Measurements from ENCODE around the gene RAPGEF3.

RAPGEF3 gene

GRCh38 chr12:47751561-47751960 lies 7.1 kb downstream of the RAPGEF3 start:
- DNase-seq, result no peak
- Histone ChIP-seq H3K79me1 (ENCODE audit: low read length) (peaks cover 6% of the 10 kb centered on the region), H3K4ac (ENCODE audit: low read depth, low read length) (no peak overlapping the region), H2AK5ac (ENCODE audit: low read length) (no peak overlapping the region), H4K12ac (ENCODE audit: low read depth, low read length) (no peak overlapping the region), H3K4me3 (ENCODE audit: low read depth, low read length) (no peak overlapping the region), H3K4me1 (ENCODE audit: control insufficient read depth in 1 of 2, insufficient read depth in 2 of 2, low read length in 2 of 2) (peaks cover 26 to 32% of the 10 kb centered on the region in 2 experiments), H3K9ac (ENCODE audit: low read length) (no peak overlapping the region), H2BK5ac (ENCODE audit: low read depth, low read length, poor library complexity) (no peak overlapping the region), H3K23ac (ENCODE audit: low read length) (no peak overlapping the region), H3K27ac (ENCODE audit: low read depth, low read length) (no peak overlapping the region), H3K79me2 (ENCODE audit: control insufficient read depth, insufficient read depth, low read length, poor library complexity) (no peaks in the 10 kb centered on the region), H3K36me3 (ENCODE audit: control insufficient read depth in 1 of 2, insufficient read depth in 2 of 2, low read length in 2 of 2) (no peaks in the 10 kb centered on the region), H4K8ac (ENCODE audit: low read depth, low read length) (no peak overlapping the region), H3K4me2 (ENCODE audit: low read length) (no peak overlapping the region), H3K14ac (ENCODE audit: low read length) (no peak overlapping the region), H2BK12ac (ENCODE audit: low read length) (no peak overlapping the region), H3K27me3 (ENCODE audit: insufficient read depth, low read length) (no peaks in the 10 kb centered on the region), H2AFZ (ENCODE audit: insufficient read depth, low read length, poor library complexity) (no peak overlapping the region), H4K91ac (ENCODE audit: low read depth, low read length) (no peak overlapping the region), H3K18ac (ENCODE audit: low read length) (no peak overlapping the region), H2BK120ac (ENCODE audit: insufficient read depth, low read length, poor library complexity) (no peak overlapping the region), H3K9me3 (ENCODE audit: insufficient read depth, low read depth, low read length) (peaks cover 1% of the 10 kb centered on the region)
- WGBS (ENCODE audit: extremely low coverage, insufficient coverage, insufficient read length), result no CpG with 5 or more reads among the region's 9 CpGs

DNA sequence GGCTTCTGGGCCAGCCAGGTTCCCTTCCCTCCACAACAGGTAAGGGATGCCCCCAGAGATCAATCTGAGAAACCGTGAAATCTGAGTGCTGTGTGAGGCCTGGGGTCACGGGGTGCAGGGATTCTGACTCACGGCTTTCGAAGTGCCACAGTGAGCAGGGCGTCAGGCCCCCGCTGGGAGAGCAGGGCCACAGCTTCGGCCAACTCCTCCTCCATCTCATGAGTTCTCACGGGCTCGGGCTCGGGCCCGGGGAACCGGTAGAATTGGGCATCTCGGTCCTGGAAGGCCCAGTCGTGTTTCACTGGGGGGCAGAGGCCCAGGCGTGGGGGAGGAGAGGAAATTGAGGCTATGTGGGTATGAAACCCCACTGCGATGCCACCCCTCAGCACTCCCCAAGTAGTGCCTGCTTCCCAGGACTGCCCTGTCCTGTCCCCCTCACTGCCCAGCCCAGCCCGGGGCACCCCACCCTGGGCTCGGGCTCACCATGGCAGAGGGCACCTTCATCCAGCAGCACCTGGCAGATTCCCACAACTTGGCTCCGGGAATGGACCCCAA lies 7.7 kb downstream of the RAPGEF3 start:
- no peak overlapping the region for H4K91ac ChIP-seq (ENCODE audit: low read depth, low read length)
- DNase-seq, result no peak
- H2BK12ac ChIP-seq (ENCODE audit: low read length), result no peak overlapping the region
- peaks cover 21 to 27% of the 10 kb centered on the region in 2 experiments for H3K4me1 ChIP-seq (ENCODE audit: control insufficient read depth in 1 of 2, insufficient read depth in 2 of 2, low read length in 2 of 2)
- no CpG with 5 or more reads among the region's 19 CpGs for WGBS (ENCODE audit: extremely low coverage, insufficient coverage, insufficient read length)
- no peak overlapping the region for H4K8ac ChIP-seq (ENCODE audit: low read depth, low read length)
- no peak overlapping the region for H2BK5ac ChIP-seq (ENCODE audit: low read depth, low read length, poor library complexity)
- H3K27me3 ChIP-seq (ENCODE audit: insufficient read depth, low read length), result no peaks in the 10 kb centered on the region
- no peak overlapping the region for H3K14ac ChIP-seq (ENCODE audit: low read length)
- no peak overlapping the region for H2BK120ac ChIP-seq (ENCODE audit: insufficient read depth, low read length, poor library complexity)
- H3K4me3 ChIP-seq (ENCODE audit: low read depth, low read length), result no peak overlapping the region
- peaks cover 1% of the 10 kb centered on the region for H3K9me3 ChIP-seq (ENCODE audit: insufficient read depth, low read depth, low read length)
- no peak overlapping the region for H3K27ac ChIP-seq (ENCODE audit: low read depth, low read length)
- H3K36me3 ChIP-seq (ENCODE audit: control insufficient read depth in 1 of 2, insufficient read depth in 2 of 2, low read length in 2 of 2), result no peaks in the 10 kb centered on the region
- no peaks in the 10 kb centered on the region for H3K79me2 ChIP-seq (ENCODE audit: control insufficient read depth, insufficient read depth, low read length, poor library complexity)
- no peak overlapping the region for H3K9ac ChIP-seq (ENCODE audit: low read length)
- H2AFZ ChIP-seq (ENCODE audit: insufficient read depth, low read length, poor library complexity), result no peak overlapping the region
- H3K23ac ChIP-seq (ENCODE audit: low read length), result no peak overlapping the region
- peaks cover 6% of the 10 kb centered on the region for H3K79me1 ChIP-seq (ENCODE audit: low read length)
- H3K18ac ChIP-seq (ENCODE audit: low read length), result no peak overlapping the region
- no peak overlapping the region for H3K4ac ChIP-seq (ENCODE audit: low read depth, low read length)
- no peak overlapping the region for H4K12ac ChIP-seq (ENCODE audit: low read depth, low read length)
- no peak overlapping the region for H3K4me2 ChIP-seq (ENCODE audit: low read length)
- H2AK5ac ChIP-seq (ENCODE audit: low read length), result no peak overlapping the region

DNA sequence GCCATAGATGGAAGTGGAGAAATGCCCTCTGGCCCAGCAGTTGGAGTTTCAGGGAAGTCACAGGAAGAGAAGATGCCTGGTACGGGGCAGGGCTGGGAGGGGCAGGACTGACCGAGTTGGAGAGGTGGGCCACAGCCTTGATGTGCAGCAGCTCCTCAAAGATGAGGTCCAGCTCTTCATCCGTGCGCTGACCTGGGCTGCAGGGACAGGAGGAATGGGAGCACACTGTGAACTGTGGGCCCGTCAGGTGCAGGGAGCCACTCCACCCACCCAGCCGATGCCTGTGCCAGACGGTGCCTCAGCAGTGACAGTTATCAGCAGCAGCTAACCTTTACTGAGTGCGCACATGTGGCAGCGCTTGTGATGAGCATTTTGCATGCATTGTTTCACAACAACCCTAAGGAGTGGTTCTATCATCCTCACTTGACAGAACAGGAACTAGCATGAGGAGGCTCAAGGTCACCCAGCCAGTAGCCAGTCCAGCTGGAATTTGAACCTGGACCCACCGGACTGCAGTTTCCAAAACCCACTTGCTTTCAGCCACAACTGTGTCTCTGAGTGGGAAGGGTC lies 8.4 kb downstream of the RAPGEF3 start:
- Histone ChIP-seq H3K18ac (ENCODE audit: low read length) (no peak overlapping the region), H3K4me3 (ENCODE audit: low read depth, low read length) (no peak overlapping the region), H4K91ac (ENCODE audit: low read depth, low read length) (no peak overlapping the region), H3K27ac (ENCODE audit: low read depth, low read length) (no peak overlapping the region), H3K4ac (ENCODE audit: low read depth, low read length) (no peak overlapping the region), H3K9ac (ENCODE audit: low read length) (no peak overlapping the region), H3K79me2 (ENCODE audit: control insufficient read depth, insufficient read depth, low read length, poor library complexity) (no peaks in the 10 kb centered on the region), H2BK120ac (ENCODE audit: insufficient read depth, low read length, poor library complexity) (no peak overlapping the region), H3K79me1 (ENCODE audit: low read length) (peaks cover 6% of the 10 kb centered on the region), H2AK5ac (ENCODE audit: low read length) (no peak overlapping the region), H3K36me3 (ENCODE audit: control insufficient read depth in 1 of 2, insufficient read depth in 2 of 2, low read length in 2 of 2) (no peaks in the 10 kb centered on the region), H3K14ac (ENCODE audit: low read length) (no peak overlapping the region), H3K4me2 (ENCODE audit: low read length) (no peak overlapping the region), H3K27me3 (ENCODE audit: insufficient read depth, low read length) (no peaks in the 10 kb centered on the region), H3K9me3 (ENCODE audit: insufficient read depth, low read depth, low read length) (peaks cover 1% of the 10 kb centered on the region), H4K12ac (ENCODE audit: low read depth, low read length) (no peak overlapping the region), H3K23ac (ENCODE audit: low read length) (no peak overlapping the region), H3K4me1 (ENCODE audit: control insufficient read depth in 1 of 2, insufficient read depth in 2 of 2, low read length in 2 of 2) (peaks cover 16 to 20% of the 10 kb centered on the region in 2 experiments), H2BK12ac (ENCODE audit: low read length) (no peak overlapping the region), H2BK5ac (ENCODE audit: low read depth, low read length, poor library complexity) (no peak overlapping the region), H4K8ac (ENCODE audit: low read depth, low read length) (no peak overlapping the region), H2AFZ (ENCODE audit: insufficient read depth, low read length, poor library complexity) (no peak overlapping the region)
- DNase-seq, result no peak
- WGBS (ENCODE audit: extremely low coverage, insufficient coverage, insufficient read length), result no CpG with 5 or more reads among the region's 10 CpGs

DNA sequence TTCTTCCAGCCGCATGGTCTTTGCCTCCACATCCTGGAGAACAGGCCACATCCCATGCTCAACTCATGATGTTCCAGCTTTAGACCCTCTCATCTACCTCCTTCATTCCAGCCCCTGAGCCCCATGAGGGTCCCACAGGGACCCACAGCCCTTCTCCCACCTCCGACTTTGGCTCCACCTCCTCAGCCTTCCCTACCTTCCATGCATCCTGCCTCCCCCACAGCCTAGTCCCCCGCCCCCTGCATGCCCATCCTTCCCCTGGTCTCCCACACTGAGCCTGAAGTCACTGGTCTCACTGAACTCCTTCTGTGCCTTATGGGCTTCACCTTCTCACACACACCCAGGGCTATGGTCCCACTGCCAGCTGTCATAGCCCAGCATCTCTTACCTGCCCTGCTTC lies 9.8 kb downstream of the RAPGEF3 start:
- peaks cover 1% of the 10 kb centered on the region for H3K9me3 ChIP-seq (ENCODE audit: insufficient read depth, low read depth, low read length)
- H3K14ac ChIP-seq (ENCODE audit: low read length), result no peak overlapping the region
- no peak overlapping the region for H3K4me3 ChIP-seq (ENCODE audit: low read depth, low read length)
- H3K4ac ChIP-seq (ENCODE audit: low read depth, low read length), result no peak overlapping the region
- no CpG with 5 or more reads among the region's 3 CpGs for WGBS (ENCODE audit: extremely low coverage, insufficient coverage, insufficient read length)
- H3K79me1 ChIP-seq (ENCODE audit: low read length), result peaks cover 6% of the 10 kb centered on the region
- no peaks in the 10 kb centered on the region for H3K79me2 ChIP-seq (ENCODE audit: control insufficient read depth, insufficient read depth, low read length, poor library complexity)
- no peaks in the 10 kb centered on the region for H3K36me3 ChIP-seq (ENCODE audit: control insufficient read depth in 1 of 2, insufficient read depth in 2 of 2, low read length in 2 of 2)
- H2AK5ac ChIP-seq (ENCODE audit: low read length), result no peak overlapping the region
- H2BK12ac ChIP-seq (ENCODE audit: low read length), result no peak overlapping the region
- H3K4me1 ChIP-seq (ENCODE audit: control insufficient read depth in 1 of 2, insufficient read depth in 2 of 2, low read length in 2 of 2), result peaks cover 7 to 9% of the 10 kb centered on the region in 2 experiments
- no peak overlapping the region for H3K23ac ChIP-seq (ENCODE audit: low read length)
- DNase-seq, result no peak
- H3K27me3 ChIP-seq (ENCODE audit: insufficient read depth, low read length), result no peaks in the 10 kb centered on the region
- H4K91ac ChIP-seq (ENCODE audit: low read depth, low read length), result no peak overlapping the region
- H4K12ac ChIP-seq (ENCODE audit: low read depth, low read length), result no peak overlapping the region
- no peak overlapping the region for H4K8ac ChIP-seq (ENCODE audit: low read depth, low read length)
- no peak overlapping the region for H2BK120ac ChIP-seq (ENCODE audit: insufficient read depth, low read length, poor library complexity)
- no peak overlapping the region for H3K27ac ChIP-seq (ENCODE audit: low read depth, low read length)
- no peak overlapping the region for H2BK5ac ChIP-seq (ENCODE audit: low read depth, low read length, poor library complexity)
- H3K4me2 ChIP-seq (ENCODE audit: low read length), result no peak overlapping the region
- H3K9ac ChIP-seq (ENCODE audit: low read length), result no peak overlapping the region
- H2AFZ ChIP-seq (ENCODE audit: insufficient read depth, low read length, poor library complexity), result no peak overlapping the region
- no peak overlapping the region for H3K18ac ChIP-seq (ENCODE audit: low read length)

Data from trophoblast cell (in vitro differentiated cells and primary cell).